ENCODE measurements around the gene CDK14.

GRCh38 chr7:90642978-90643377 is 46.9 kb downstream of the CDK14 start:
- TF ChIP-seq USF1 (CRISPR knock-in tag; IDR thresholded peaks at IDR 0.05) = no peak
- TF ChIP-seq CTCF (IDR thresholded peaks at IDR 0.05) = no peak
- no peak for TF ChIP-seq FOXP4 (CRISPR knock-in tag; IDR thresholded peaks at IDR 0.05)
- no peak for TF ChIP-seq PREB (CRISPR knock-in tag; IDR thresholded peaks at IDR 0.05; ENCODE audit: borderline replicate concordance)
- no peak for TF ChIP-seq NR2C2 (CRISPR knock-in tag; IDR thresholded peaks at IDR 0.05)
- TF ChIP-seq ZNF317 (CRISPR knock-in tag; IDR thresholded peaks at IDR 0.05; ENCODE audit: borderline replicate concordance, low read depth) = no peak
- no peak for TF ChIP-seq ZNF121 (CRISPR knock-in tag; IDR thresholded peaks at IDR 0.05)
- TF ChIP-seq NR3C1 (CRISPR knock-in tag; conservative IDR thresholded peaks at IDR 0.05; ENCODE audit: low read depth) = no peak
- no peak for TF ChIP-seq ATF2 (CRISPR knock-in tag; IDR thresholded peaks at IDR 0.05; ENCODE audit: borderline replicate concordance, low read depth)
